SU-DHL-6 (cell line): ENCODE data around the gene KAZN.

Source experiments
- CTCF ChIP-seq: fragments of 200-600 bp; sonication (generic); IDR thresholded peaks from one replicate; pipeline ENCODE4 v1.5.1; 2017; ENCODE audit warnings: antibody characterized with exemption, mild to moderate bottlenecking, low read length, moderate library complexity; ENCODE audit not compliant: insufficient read depth, poor library complexity, severe bottlenecking
- EZH2phosphoT487 ChIP-seq: fragments of 200-600 bp; sonication (generic), shearing (Covaris generic); conservative IDR thresholded peaks from 2 replicates; pipeline ENCODE4 v1.6.1; 2018; ENCODE audit warnings: mild to moderate bottlenecking, antibody characterized with exemption, low read length, moderate library complexity, mixed read lengths

GRCh38 chr1:14922942-14923726 lies 324.6 kb downstream of the KAZN start:
- TF ChIP-seq CTCF (no peak), EZH2phosphoT487 (no peak)
